ENCODE measurements around the gene SDR42E1.
"Not testable (repeated sequence)": the region's sequence is repeated elsewhere in the genome, so short reads cannot be mapped to it uniquely, and the experiment has no call there.

SDR42E1 gene

GRCh38 chr16:82037251-82037650 is 26.0 kb upstream of the SDR42E1 start:
- DNase-seq (ENCODE audit: low spot score): no peak

- DNase-seq (ENCODE audit: low spot score): peak; percentile 52
Observed at GRCh38 chr16:82034981-82035612, 23.8 kb upstream of the SDR42E1 start, which contains the start of gene HSD17B2. TSS of gene HSD17B2 (plus strand) at chr16:82035253. CDS start at chr16:82035425, 172 bp downstream.

- no peak for DNase-seq (ENCODE audit: low spot score)
Observed at GRCh38 chr16:82033683-82034300, 22.5 kb upstream of the SDR42E1 start.

GRCh38 chr16:82033006-82033405 is 21.7 kb upstream of the SDR42E1 start:
- DNase-seq (ENCODE audit: low spot score): no peak

- DNase-seq (ENCODE audit: low spot score): peak; percentile 56
Observed at GRCh38 chr16:82031116-82032084, 20.1 kb upstream of the SDR42E1 start.

GRCh38 chr16:82027629-82028064 is 16.4 kb upstream of the SDR42E1 start:
- no peak for DNase-seq (ENCODE audit: low spot score)

- no peak for DNase-seq (ENCODE audit: low spot score)
Observed at GRCh38 chr16:82024883-82025282, 13.6 kb upstream of the SDR42E1 start.

GRCh38 chr16:82024316-82024715 is 13.0 kb upstream of the SDR42E1 start:
- no peak for DNase-seq (ENCODE audit: low spot score)

GRCh38 chr16:82023206-82023605 is 11.9 kb upstream of the SDR42E1 start:
- DNase-seq (ENCODE audit: low spot score): no peak

- no peak for DNase-seq (ENCODE audit: low spot score)
Observed at GRCh38 chr16:82020051-82020450, 8.8 kb upstream of the SDR42E1 start.

GRCh38 chr16:82019535-82019934 is 8.3 kb upstream of the SDR42E1 start:
- no peak for DNase-seq (ENCODE audit: low spot score)

- no peak for DNase-seq (ENCODE audit: low spot score)
Observed at GRCh38 chr16:82017911-82018568, 6.8 kb upstream of the SDR42E1 start.

- no peak for DNase-seq (ENCODE audit: low spot score)
Observed at GRCh38 chr16:82016964-82017363, 5.7 kb upstream of the SDR42E1 start.

GRCh38 chr16:82016263-82016662 is 5.0 kb upstream of the SDR42E1 start:
- DNase-seq (ENCODE audit: low spot score): no peak

- DNase-seq (ENCODE audit: low spot score): no peak
Observed at GRCh38 chr16:82013139-82013538, 1.9 kb upstream of the SDR42E1 start.

GRCh38 chr16:82010649-82011048 is 621 bp downstream of the SDR42E1 start:
- no peak for DNase-seq (ENCODE audit: low spot score)

GRCh38 chr16:82009789-82010188 is 1.5 kb downstream of the SDR42E1 start:
- DNase-seq (ENCODE audit: low spot score): not testable (repeated sequence)

GRCh38 chr16:82008957-82009592 is 2.2 kb downstream of the SDR42E1 start:
- DNase-seq (ENCODE audit: low spot score): no peak

- DNase-seq (ENCODE audit: low spot score): no peak
Observed at GRCh38 chr16:82007189-82007588, 4.1 kb downstream of the SDR42E1 start.

GRCh38 chr16:82006036-82006435 is 5.2 kb downstream of the SDR42E1 start:
- no peak for DNase-seq (ENCODE audit: low spot score)

- peak; percentile 58 for DNase-seq (ENCODE audit: low spot score)
Observed at GRCh38 chr16:82005027-82005830, 6.0 kb downstream of the SDR42E1 start.
